Measurements from ENCODE around the gene LBH. TPM values are rescaled to one million over a fixed set of nuclear protein-coding genes. Genes with fewer than 3 reads are reported as not detected.

Gene LBH
- 0.09 and 0.10 TPM in 2 replicates for total RNA-seq (2016; rRNA removed; fragmentation: Illumina TruSeq; extraction: Trizol)
- not detected in 2 replicates for total RNA-seq (2016; cell fraction: cytosol; rRNA removed; fragmentation: Illumina TruSeq; extraction: Trizol; ENCODE audit: low read depth)
- 0.15 TPM in 1 of 2 replicates, not detected in the other for total RNA-seq (2016; cell fraction: insoluble cytoplasmic fraction; rRNA removed; fragmentation: Illumina TruSeq; extraction: Trizol)
- total RNA-seq (2016; cell fraction: membrane; rRNA removed; fragmentation: Illumina TruSeq; extraction: Trizol) = 0.06 and 0.10 TPM in 2 replicates
- total RNA-seq (2016; cell fraction: nucleus; rRNA removed; fragmentation: Illumina TruSeq; extraction: Trizol) = not detected in 2 replicates
- polyA plus RNA-seq (2011; rRNA removed) = 0.16 and 0.25 TPM in 2 replicates
- polyA plus RNA-seq (2011; cell fraction: cytosol; rRNA removed) = 0.12 and 0.28 TPM in 2 replicates
- 0.05 and 0.16 TPM in 2 replicates for polyA plus RNA-seq (2011; cell fraction: nucleus; rRNA removed)
- polyA plus RNA-seq (2012) = 0.13 TPM in 1 of 2 replicates, not detected in the other
- not detected in 2 replicates for polyA plus RNA-seq (2016; cell fraction: cytosol; fragmentation: Illumina TruSeq; extraction: Trizol; ENCODE audit: low read depth)
- polyA plus RNA-seq (2016; cell fraction: insoluble cytoplasmic fraction; fragmentation: Illumina TruSeq; extraction: Trizol; ENCODE audit: low read depth) = 0.16 and 0.23 TPM in 2 replicates
- polyA plus RNA-seq (2016; cell fraction: membrane; fragmentation: Illumina TruSeq; extraction: Trizol; ENCODE audit: low read depth) = 0.14 TPM in 1 of 2 replicates, not detected in the other
- not detected in 2 replicates for polyA plus RNA-seq (2016; cell fraction: nucleus; fragmentation: Illumina TruSeq; extraction: Trizol; ENCODE audit: insufficient read depth, low read depth)
- polyA minus RNA-seq (2011; rRNA and poly(A)+ RNA removed; ENCODE audit: low replicate concordance) = 0.16 and 0.91 TPM in 2 replicates
- polyA minus RNA-seq (2011; cell fraction: cytosol; rRNA and poly(A)+ RNA removed) = not detected in 2 replicates
- polyA minus RNA-seq (2011; cell fraction: nucleus; rRNA and poly(A)+ RNA removed) = 0.13 TPM in 1 of 2 replicates, not detected in the other
- percentile 1 among the genes with signal in this experiment for Bru-seq, nascent RNA
- BruChase-seq, experiment 1, labeled RNA remaining after a 6-hour chase = percentile 3 among the genes with signal in this experiment
- BruChase-seq, experiment 2, labeled RNA remaining after a 2-hour chase = percentile 5 among the genes with signal in this experiment
- long read RNA-seq, experiment 1 = 0 reads
- long read RNA-seq, experiment 2, partial matches to known transcripts = 0 of 1 reads
- long read RNA-seq, experiment 2, other reads (novel, unspliced or antisense) = 0 of 1 reads

- H4K20me1 ChIP-seq (ENCODE audit: insufficient read depth, low read length) = no peaks in the 10 kb centered on the region; the same call in 1 of the 2 replicates
- no peak for FAIRE-seq
- no peaks in the 10 kb centered on the region for H3K4me1 ChIP-seq (ENCODE audit: insufficient read depth, low read length)
- 5% methylated on average over 36 of the region's 92 CpGs for WGBS (ENCODE audit: low lambda C conversion rate)
- no TSS peak for BruUV-seq (replicated peaks)
- peak; percentile 43 for ATAC-seq
- H2AFZ ChIP-seq (ENCODE audit: low read length) = no peak within 1 kb of the TSS
- no peaks in the 10 kb centered on the region for H3K36me3 ChIP-seq (replicated peaks in 1 of 2; ENCODE audit: control insufficient read depth in 1 of 2, insufficient read depth in 2 of 2, low read length in 2 of 2)
- no peak within 1 kb of the TSS for H3K27ac ChIP-seq (ENCODE audit: extremely low read length, insufficient read depth, low read length)
- in situ Hi-C loops (cut with HindIII; ENCODE audit: extremely low pct_ligation_motif_present, low pct_unique_long_range_greater_than_20kb) = no loop called here
- H3K9me3 ChIP-seq (ENCODE audit: low read length) = no peaks in the 10 kb centered on the region
- ChIA-PET POLR2A (no interaction called here), CTCF (ENCODE audit: low intra/inter-chr PET ratio, low total read pairs) (interaction anchor here (1.6 kb wide), 1 partner anchor 480 kb away, joined by 3 read pairs; no protein-coding TSS in a partner anchor)
- H3K4me2 ChIP-seq (ENCODE audit: low read depth, low read length) = peak within 1 kb of the TSS; percentile 65
- H3K9ac ChIP-seq (ENCODE audit: insufficient read depth, low read depth, low read length) = no peak within 1 kb of the TSS
- intact Hi-C loops (cut with micrococcal nuclease; ENCODE audit: unreplicated experiment) = no loop called here
- peak within 1 kb of the TSS; percentile 33 to 69 (median 34); a peak in 5 of 6 replicates for H3K4me3 ChIP-seq (replicated peaks in 1 of 3; ENCODE audit: insufficient read depth in 1 of 3, low read depth in 2 of 3, low read length in 3 of 3)
- peaks cover 22 to 77% of the 10 kb centered on the region in 2 experiments for H3K27me3 ChIP-seq (ENCODE audit: control insufficient read depth in 1 of 2, insufficient read depth in 2 of 2, low read length in 2 of 2)
- H3K79me2 ChIP-seq (ENCODE audit: insufficient read depth, low read length) = no peaks in the 10 kb centered on the region
- no peak for DNase-seq (ENCODE audit: low spot score)
- TF ChIP-seq ZBTB20 (CRISPR knock-in tag; IDR thresholded peaks at IDR 0.05; ENCODE audit: borderline replicate concordance, low read depth) (no peak), IKZF5 (CRISPR knock-in tag; IDR thresholded peaks at IDR 0.05) (no peak), KLF6 (CRISPR knock-in tag; IDR thresholded peaks at IDR 0.05) (no peak), ZKSCAN1 (IDR thresholded peaks at IDR 0.05; ENCODE audit: low read length) (no peak), ZNF713 (CRISPR knock-in tag; IDR thresholded peaks at IDR 0.05) (no peak), ZNF570 (CRISPR knock-in tag; IDR thresholded peaks at IDR 0.05; ENCODE audit: borderline replicate concordance) (no peak), GTF2F1 (IDR thresholded peaks at IDR 0.05; ENCODE audit: low read length) (no peak), ARNT2 (CRISPR knock-in tag; IDR thresholded peaks at IDR 0.05; ENCODE audit: low read depth) (0 out of 2 replicates have a peak, but pooled peaks have one; percentile 21), ZFYVE20 (CRISPR knock-in tag; IDR thresholded peaks at IDR 0.05; ENCODE audit: borderline replicate concordance, low read depth) (no peak), ONECUT2 (CRISPR knock-in tag; IDR thresholded peaks at IDR 0.05) (no peak), CEBPB (IDR thresholded peaks at IDR 0.05; ENCODE audit: borderline replicate concordance, low read depth, low read length) (no peak), PCBP1 (IDR thresholded peaks at IDR 0.05; ENCODE audit: borderline replicate concordance, low read depth, low read length) (0 out of 2 replicates have a peak, but pooled peaks have one; percentile 3)
- TF ChIP-seq, protein P1, sequence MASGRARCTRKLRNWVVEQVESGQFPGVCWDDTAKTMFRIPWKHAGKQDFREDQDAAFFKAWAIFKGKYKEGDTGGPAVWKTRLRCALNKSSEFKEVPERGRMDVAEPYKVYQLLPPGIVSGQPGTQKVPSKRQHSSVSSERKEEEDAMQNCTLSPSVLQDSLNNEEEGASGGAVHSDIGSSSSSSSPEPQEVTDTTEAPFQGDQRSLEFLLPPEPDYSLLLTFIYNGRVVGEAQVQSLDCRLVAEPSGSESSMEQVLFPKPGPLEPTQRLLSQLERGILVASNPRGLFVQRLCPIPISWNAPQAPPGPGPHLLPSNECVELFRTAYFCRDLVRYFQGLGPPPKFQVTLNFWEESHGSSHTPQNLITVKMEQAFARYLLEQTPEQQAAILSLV (CRISPR knock-in tag; IDR thresholded peaks at IDR 0.05; ENCODE audit: borderline replicate concordance) = no peak
- TF ChIP-seq, protein P2, sequence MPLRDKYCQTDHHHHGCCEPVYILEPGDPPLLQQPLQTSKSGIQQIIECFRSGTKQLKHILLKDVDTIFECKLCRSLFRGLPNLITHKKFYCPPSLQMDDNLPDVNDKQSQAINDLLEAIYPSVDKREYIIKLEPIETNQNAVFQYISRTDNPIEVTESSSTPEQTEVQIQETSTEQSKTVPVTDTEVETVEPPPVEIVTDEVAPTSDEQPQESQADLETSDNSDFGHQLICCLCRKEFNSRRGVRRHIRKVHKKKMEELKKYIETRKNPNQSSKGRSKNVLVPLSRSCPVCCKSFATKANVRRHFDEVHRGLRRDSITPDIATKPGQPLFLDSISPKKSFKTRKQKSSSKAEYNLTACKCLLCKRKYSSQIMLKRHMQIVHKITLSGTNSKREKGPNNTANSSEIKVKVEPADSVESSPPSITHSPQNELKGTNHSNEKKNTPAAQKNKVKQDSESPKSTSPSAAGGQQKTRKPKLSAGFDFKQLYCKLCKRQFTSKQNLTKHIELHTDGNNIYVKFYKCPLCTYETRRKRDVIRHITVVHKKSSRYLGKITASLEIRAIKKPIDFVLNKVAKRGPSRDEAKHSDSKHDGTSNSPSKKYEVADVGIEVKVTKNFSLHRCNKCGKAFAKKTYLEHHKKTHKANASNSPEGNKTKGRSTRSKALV (CRISPR knock-in tag; IDR thresholded peaks at IDR 0.05) = 0 out of 2 replicates have a peak, but pooled peaks have one; percentile 39
These were observed at the start of gene LBH for GRCh38 chr2:30231212-30231995. Gene LBH, plus strand, starts transcription at chr2:30231534. Its CDS starts 205 bp downstream, at chr2:30231739.
